ENCODE measurements around the gene SSBP3.

Gene SSBP3

DNA sequence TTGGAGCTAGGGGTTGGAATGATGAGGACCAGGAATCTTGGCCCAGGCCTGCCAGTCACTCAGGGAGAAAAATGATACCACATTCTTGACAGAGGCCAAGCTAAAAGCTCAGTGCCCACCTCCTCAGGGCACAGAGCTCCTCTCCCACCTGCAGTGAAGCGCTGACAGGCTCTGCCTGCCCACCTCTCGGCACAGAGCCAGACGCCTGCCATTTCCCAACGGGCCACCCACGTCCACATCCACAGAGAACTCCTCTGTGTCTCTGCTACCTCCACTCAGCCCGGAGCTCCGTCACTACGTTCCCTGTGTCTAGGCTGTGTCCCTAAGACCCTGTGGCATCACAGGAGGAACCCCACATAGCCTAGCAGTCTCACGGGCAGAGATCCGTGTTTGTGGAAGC, 145.4 kb downstream of the SSBP3 start:
- FAIRE-seq, result no peak

DNA sequence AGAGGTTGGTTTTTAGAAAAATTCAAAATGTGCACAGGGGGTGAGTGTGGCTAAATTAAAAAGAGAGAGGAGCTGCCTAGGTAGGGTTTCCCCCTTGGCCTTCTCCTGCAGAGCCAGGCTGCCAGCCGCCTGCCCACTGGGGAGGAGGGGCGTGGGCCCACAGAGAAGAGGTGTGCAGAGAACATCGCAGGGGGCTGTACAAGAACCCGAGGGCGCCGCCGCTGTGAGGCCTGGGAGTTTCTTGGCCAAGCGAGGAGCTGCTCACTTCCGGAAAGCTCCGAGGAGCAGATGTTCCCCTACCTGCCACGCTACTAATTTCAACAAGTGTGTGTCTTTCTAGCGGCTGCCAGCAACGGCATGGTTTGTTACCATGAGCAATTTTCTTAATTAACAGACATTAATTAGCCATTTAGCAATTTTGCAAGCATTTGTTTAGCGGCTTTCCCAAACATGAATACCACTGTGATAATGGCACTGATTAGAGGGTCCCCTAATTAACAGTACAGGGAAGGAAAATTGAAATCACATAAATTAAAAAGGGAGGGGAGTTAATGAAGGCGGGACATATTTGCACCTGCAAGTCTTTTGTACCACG, 146.6 kb downstream of the SSBP3 start:
- FAIRE-seq, result no peak

DNA sequence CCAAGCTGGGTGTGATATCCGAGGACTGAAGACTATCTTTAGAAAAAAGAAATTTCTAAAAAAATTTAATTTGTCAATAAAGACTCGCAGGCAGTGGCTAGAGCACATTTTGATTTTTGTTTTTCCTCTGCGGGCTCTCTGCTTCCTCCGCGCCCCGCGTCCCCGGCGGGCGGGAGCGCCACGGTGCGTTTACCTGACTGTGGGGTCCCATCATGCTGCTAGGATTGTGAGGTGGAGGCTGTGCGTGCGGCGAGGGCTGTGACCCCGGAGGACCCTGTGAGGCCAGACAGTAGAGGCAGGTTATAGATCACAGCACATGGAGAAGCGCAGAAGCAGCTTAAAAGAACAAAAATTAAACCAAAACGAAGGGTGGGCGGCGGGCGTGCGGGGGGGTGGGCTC, 148.3 kb downstream of the SSBP3 start:
- no peak for FAIRE-seq

DNA sequence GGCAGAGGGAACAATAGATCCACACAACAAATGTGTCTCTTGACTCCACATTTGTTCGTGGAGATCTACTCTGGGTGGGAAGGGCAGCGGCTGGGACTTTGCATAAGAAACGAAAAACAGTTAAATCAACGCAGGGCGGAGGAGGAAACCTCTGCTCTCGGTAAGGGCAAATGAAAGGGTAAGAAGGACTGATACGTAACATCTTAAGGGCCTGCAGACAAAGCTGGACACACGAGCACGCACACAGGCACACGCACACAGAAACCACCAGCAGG, 148.9 kb downstream of the SSBP3 start:
- FAIRE-seq, result no peak

DNA sequence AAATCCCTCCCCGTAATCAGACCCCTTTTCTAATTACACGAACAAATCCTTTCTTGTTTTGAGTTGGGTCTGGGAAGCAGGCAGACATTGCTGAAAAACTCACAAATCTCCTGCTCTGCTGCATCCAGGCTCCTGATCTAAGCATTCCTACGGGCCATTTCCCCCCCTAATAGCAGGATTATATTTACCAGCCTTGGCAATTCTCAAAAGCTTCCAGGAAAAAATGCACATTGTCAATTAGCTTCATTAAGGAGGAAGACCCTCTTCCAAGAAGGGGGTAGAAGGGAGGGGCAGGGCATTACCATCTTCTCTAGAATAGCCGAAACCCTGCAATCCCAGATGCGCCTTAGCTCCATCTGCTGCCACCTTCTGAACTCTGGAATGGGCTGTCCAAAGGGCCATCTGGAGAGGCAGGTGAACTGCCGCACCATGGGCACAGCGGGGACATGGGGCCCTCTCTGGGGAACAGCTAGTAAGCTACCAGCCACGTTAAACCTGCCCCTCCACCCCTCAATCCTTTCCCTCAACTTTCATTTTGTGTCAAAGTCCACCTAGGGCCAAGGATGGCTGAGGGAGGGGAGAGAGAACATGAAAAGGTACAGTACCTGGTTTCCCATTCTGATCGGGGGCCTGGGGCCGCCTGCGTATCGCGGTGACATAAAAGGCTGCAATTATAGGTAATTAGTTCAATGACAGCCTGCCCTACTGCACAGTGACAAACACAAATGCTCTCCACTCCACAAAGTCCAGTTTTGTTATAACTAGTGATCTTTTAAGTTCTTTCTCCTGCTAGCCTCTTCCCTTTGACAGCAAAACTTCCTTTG, 149.5 kb downstream of the SSBP3 start:
- no peak for FAIRE-seq

DNA sequence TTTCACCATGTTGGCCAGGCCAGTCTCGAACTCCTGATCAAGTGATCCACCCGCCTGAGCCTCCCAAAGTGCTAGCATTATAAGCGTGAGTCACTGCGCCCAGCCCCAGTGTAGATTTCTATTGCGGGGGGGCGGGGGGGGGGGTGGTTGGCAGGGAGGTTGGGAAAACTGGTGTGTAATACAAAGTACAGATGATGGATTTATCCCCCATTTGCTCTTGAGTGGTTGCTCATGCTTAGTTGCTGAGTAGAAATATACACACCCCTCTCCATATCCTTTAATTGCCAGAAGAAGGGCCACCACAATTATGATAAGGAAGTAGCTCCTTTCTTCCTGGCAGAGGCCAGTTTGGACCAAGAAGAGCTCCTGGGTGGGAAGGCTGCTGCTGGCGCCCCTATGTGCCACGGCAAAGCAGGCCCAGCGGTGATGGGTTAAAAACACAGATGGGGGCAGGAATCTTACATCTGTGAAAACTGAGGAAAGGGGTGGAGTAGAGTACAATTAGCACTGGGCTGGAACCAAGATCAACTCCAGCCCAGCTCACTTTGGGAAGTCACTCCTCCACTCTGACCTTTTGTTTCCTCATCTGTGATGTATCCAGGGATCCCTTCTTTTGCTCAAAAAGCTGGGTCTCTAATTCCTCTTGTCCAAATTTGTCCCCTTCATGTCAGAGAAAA, 151.0 kb downstream of the SSBP3 start:
- no peak for FAIRE-seq

DNA sequence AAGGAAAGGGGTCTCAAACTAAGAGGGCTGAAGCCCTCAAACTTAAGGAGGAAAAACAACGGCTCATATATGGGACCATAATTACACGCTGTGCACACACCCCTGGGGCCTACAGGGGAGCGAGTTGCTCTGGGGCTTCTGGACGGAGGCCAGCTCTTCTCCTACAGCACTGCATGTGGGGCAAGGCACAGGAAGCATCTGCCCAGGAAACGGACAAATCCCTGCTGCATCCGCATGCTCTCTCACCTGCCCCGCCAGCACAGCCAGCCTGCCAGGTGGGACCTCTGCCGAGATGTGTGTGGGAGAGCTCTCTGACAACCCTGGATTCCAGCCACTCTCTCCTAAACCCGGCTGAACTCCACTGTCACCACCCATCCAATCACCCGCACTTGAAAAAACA, 152.1 kb downstream of the SSBP3 start:
- no peak for FAIRE-seq

DNA sequence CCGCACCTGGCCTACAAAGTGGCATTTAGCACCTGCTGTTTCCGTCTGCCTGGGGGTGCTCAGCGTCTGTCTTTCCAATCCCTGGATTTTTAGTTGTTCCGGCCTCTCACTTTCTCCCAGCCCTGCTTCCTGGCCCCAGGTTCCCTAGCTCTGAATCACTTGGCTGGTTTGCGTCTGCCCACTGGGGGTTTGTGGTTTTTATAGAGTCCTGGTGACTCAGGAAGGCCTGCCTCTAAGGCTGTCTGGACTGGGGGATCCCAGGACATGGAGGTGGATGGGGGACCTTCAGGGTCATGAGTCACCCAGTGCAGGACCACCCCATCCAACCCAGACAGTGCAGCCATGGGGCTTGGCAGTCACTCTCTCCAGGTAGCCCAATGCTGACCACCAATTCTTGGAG, 152.7 kb downstream of the SSBP3 start:
- no peak for FAIRE-seq

DNA sequence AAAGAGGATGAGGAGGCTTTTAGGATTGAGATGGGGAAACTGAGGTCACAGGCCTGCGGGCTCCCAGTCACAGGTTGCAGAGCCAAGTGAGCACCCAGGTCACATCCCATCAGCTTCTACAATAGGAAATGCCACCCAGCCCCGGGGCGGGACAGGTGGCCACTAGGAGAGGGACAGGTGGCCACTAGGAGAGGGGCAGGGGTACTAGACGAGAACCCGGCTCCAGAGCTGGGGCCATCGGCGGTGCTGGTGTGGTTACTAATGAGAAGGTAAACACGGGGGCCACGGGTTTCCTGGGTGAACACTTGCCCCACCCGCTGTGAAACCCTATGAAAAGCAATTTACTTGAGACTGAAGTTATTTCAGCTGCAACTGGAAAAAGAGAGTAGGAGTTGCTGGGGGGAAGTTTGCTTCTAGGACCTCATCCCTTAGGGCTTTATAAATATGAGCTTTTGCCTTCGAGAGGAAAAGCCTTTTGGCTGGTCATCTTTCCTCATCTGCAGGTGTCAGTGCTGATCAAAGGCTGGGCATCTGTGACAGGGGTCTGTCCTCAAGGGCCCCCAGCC, 153.7 kb downstream of the SSBP3 start:
- FAIRE-seq, result no peak

DNA sequence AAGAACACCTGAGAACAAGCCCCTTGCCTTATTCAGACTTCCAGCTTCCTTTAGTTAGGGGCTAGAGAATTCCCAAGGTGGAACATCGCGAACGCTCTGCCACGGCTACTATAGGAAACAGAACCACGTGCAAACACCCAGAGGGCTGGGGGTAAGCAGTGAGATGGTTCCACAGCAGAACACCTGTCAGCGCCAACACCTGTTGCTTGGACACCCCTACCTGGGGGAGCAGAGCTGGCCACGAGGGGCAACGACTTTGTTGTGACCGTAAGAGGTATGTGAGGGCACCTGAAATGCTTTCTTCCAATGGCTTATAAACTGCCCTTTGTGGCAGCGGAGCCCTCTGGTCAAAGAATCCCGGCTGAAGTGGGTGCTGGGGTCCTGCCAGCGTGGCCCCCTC, 155.5 kb downstream of the SSBP3 start:
- no peak for FAIRE-seq

DNA sequence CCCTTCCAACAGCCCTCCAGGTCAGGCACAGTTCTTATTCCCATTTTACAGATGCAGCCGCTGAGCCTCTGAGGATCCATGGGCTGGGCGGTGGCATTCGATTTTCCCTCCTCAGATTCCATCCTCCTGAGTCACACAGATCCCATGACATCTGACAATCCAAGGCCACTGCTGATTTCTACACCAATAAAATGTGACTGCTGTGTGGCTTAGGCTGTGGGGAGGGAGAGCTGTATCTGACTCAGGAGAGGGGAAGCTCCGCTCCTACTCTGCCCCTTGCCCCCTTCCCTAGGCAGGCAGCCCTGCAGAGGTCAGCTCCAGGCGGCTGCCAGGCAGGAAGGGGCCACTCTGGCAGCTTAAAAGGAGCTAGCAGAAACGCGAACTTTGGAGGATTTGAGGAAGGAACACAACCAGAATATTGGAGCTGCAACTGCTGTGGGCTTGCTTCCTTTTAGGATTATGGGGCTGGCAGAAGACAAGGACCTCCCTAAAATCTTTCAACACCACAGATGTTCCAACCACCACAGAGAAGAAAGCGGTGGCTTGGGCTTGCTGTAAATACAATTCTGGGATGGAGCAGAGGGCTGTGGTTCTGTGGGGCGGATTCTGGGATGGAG, 156.3 kb downstream of the SSBP3 start:
- FAIRE-seq, result no peak

DNA sequence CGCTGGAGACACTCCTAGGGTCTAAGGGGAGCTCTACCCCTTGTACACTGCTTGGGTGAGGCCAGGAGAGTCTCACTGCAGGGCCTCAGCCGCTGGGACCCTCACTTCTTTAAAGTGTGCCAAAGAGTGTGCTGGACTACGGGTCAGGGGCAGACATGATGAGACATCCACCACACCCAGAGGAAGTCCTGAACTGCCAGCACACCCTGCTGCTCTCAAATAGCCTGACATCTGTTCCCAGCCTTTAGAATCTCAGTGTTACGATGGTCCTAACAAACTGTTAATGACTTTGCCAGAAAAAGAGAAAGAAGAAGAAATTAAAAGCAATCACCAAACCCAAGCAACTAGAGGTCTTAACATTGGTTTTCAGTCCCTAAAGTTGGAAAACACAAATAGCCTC, 157.2 kb downstream of the SSBP3 start:
- no peak for FAIRE-seq

DNA sequence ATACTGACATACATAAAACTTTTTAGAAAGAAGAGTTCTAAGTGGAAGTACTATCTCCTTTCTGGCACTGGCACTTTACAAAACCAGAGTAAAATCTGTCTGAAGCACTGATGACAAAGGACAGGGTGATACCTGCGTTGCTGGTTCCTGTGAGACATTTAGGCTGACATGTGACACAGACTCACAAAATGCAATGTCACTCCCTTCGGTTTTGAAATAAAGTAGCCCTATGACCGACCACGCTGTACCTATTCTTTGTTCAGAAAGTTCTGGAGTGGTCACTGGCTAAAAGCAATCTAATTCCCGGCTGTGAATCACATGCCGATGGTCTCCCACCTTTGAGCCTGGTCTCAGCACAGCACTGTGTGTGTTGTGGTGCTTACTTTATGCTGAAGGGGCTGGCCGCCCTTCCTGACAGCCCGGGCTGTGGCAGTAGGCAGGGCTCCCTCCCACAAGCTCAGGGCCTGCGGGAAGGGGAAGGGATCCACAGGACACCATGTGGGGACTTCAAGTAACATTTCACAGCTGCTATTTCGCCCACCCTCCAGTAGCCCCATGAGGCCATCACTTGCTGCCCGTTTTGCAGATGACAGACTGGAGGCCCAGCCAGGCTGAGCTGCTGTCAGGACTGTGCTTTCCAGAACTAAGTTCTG, 158.2 kb downstream of the SSBP3 start:
- no peak for FAIRE-seq

DNA sequence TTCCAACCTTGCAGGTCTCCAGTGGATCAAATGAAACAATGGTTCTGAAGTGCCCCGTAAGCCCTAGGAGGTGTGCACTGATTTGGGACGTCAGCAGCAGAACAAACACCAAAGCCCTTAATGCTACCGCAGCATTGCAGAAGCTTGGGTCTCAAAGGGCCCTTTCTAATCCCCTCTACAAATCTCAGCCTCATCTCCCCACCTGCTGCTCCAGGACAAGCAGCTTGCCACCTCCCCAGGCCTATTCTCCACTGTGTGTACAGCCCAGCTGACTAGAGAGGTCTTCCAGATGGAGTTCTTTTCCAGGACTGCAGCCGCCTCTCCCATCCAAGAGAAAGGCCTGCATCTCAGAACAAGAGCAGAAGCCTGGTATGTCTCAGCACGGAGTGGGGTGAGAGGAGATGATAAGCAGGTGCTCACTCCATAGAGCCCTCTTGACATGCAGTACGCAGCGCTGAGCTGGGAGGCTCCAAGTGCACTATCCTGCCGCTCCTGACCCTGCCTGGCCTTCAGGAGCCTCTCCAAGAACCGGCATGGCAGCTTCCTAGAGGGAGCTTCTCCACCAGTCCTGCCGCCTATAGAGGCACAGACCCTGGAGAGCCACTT, 160.0 kb downstream of the SSBP3 start:
- FAIRE-seq, result no peak

DNA sequence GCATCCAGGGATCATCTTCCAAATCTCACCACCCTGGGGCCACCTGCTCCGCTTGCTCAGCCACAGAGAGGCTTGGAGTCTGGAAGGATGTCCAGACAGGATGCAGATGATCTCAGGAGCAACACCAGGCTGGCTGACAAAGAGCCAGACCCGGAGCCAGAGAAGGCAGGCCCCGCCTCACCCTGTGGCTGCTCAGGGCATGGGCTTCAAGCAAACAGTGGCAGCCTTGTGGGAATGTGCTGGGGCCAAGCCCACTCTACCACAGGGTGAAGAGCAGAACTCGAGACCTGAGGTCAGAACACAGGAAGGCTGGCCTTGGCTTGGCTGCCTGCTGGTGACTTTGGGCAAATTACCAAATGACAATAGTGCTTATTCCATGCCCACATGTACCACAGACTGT, 160.7 kb downstream of the SSBP3 start:
- no peak for FAIRE-seq

DNA sequence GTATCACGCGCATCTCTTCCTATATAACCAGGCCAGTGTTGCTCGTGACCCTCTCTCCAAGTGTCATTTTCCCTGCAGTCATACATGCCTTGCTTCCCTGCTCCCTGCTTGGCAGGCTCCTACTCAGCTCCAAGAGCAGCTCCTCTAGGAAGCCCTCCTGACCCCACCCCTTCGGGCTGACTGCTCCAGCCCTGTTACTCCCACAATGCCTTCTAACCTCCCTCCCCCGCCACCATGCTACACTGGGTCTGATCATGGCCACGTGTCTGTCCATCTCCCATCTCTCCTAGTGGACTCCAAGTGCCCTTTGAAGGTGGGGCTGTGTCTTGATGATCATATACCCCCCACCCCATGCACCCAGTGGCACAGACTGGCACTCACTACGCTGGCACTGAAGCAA, 161.5 kb downstream of the SSBP3 start:
- FAIRE-seq, result no peak

DNA sequence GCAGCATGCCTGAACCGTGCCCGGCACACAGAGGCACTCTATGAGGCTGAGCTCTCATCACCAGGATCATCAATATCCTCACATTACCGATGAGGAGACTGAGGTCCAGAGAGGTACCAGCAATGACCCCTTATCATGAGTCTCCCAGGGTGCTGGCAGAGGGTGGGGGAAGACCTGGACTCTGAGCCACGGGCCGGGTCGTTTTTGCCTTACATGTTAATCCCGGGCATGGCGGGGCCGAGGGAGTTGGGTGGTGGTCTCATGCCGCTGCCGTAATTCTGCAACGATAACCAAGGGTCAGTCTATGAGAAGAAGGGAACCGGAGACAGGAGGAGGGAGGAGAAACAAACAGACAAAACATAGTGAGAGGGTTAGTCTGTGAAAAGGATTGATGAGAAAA, 163.2 kb downstream of the SSBP3 start:
- FAIRE-seq, result no peak

DNA sequence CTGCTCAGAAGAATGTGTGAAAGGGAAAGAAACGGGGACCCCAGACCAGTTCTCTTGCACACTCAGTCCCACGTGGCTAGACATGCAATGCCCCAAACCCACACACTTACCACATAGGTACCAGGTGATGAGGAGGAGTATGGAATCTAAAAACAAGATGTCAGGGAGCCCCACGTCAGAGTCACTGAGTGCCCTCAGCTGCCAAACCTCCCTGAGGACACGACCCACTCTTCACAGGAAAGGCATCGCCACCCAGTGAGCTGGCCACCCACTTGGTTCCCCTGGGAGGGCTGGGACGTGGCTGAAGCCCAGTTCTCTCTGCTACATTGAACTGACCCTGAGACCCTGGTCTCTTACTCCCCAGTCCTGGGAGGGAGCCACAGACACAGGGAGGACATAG, 164.8 kb downstream of the SSBP3 start:
- no peak for FAIRE-seq

DNA sequence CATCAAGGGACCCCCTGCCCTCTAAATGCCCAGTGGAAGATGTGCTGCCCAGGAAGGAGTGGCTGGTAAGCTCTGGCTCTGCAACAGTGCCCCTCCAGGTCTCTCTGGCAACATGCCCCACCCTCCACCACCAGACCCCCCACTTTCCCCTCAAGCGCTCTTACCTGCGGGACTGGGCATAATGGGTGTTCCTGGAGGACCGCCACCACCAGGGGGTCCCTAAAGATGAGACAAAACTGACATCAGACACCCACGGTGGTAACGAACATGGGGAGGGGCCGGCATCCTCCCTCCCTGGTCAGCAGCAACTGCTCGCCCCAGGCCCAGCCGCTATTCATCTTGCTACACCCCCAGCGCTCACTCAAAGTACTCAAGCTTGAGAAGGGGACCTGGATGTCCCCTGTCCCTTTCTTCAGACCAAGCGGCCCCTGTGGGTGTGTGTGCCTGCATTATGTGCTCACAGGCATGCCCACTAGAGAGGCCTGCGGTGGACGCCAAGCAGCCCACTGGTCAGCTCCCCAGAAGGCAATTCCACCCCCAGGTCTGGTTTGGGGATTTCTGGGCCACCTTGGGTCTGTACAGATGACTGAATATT, 165.4 kb downstream of the SSBP3 start:
- no peak for FAIRE-seq

DNA sequence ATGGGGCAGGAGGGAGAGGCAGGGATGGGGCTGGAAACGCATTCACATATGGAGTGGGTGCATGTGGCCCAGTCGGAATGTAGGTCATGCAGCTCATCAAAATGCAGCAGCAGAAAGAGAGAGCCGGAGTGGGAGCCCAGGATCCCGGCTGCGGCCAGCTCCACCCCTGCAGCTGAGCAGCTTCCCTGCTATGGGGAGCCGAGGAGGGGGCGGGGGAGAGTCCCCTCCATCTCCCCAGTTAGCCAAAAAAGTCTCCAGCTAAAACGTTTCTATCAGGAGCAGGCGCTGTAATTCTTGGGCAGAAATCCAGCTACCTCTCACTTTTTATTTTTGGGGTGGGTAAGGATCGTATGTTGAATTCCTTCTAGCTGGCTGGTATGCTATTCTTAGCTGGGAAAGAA, 166.6 kb downstream of the SSBP3 start:
- FAIRE-seq, result no peak

DNA sequence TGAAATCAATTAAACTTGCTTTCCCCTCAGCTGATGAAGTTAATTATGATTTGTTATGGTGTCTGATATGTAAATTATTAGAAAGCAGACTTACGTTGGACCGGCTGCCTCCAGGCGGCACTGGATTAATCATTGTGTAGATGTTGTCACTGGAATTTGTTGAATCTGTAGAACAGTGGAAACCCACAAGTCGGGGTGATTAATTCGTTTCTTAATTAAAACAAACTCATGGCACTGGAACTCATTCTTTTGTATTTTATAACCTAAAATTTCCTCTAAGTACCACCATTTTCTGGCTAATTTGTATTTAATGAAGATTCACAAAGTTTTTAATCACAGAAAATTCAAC, 167.2 kb downstream of the SSBP3 start:
- no peak for FAIRE-seq

DNA sequence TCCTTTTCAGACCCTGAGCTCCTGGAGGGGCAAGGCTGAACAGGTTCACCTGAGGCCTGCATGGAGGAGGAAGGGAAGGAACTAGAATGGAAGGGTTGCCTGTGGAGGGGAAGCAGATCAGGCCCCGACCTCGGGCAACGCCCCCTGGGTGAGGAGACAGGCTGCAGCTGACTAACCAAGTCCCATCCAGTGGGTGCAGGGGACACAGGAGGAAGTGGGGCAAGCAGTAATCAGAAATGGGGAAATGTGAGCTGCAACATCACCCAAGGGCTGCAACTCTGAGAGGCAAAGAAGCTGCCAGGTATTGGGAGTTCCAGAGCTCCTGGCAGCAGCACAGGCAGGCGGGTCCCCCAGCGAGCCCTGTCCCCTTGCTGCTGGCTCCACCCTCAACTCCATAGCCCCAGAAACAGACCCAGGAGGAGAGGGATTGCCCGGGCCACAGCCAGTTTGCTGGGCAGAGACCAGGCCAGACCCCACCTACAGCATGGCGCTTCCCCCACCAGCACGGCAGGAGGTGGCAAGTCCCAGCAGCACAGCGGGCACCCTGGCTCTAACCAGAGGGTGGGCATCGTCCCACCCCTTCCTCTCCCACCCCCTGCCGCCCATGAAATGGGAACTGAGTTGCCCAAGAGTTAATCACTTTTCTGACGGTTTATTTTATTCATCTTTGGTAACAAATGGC, 167.7 kb downstream of the SSBP3 start:
- no peak for FAIRE-seq

All from endometrium (tissue), 2 donors.